GM21515 (cell line): ENCODE results near the gene PLXDC2.

Experiments
- ATAC-seq: cut with Tn5 transposase; IDR thresholded peaks from one replicate; pipeline ENCODE4 v1.9.1; 2021; ENCODE audit not compliant: unreplicated experiment

Gene PLXDC2

DNA sequence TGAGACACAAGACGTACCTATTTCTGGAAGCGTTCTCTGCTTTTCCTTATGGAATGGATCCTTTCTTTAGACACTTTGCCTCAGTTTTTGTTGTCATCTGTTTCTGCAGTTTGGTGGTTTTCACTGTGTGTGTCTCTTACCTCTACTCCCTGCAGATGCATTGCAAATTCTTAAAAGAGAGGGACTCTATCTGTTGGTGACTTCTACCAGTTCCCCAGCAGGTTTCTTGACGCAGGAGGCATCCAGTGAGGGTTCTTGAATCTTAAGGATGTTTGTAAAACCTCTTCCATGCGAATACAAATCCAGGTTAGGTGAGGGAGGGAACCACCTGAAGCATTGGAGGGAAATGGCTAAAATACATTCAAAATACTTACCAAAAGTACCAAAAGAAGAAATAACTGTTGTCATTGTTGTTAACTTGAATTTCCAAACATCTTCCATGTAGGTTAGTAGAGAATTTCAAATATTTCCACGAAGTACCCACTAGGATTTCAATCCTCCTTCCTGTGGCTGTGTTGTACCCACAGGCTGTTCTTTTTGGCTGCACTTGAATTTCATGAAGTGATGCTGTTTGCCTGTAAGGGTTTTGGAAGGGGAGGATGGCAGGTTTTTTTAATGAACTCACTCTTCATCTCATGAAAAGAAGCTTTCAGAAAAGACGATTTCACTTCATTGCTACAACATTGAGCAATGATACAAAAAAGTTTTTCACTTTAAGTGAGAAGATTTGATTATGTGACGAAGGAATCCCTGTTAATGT is 32.2 kb downstream of the PLXDC2 start:
- ATAC-seq: no peak

DNA sequence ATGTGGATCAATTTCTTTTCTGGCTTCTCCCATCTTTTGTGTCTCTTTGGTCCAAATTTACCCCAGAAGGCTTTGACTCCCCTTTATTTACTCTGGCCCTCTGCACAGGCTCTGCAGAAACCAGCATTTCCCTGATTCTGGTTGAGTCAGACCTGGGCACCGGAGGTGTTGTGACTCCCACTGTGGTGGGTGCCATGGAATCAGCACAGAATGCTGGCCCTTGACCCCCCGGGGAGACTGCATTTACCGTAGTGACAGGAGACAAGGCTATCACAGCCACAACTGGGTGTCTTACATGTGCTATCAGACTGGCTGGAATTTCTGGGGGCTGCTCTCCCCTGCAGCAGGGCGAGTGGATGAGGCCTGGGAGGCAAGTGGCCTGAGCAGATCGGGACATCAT is 37.6 kb downstream of the PLXDC2 start:
- no peak for ATAC-seq

DNA sequence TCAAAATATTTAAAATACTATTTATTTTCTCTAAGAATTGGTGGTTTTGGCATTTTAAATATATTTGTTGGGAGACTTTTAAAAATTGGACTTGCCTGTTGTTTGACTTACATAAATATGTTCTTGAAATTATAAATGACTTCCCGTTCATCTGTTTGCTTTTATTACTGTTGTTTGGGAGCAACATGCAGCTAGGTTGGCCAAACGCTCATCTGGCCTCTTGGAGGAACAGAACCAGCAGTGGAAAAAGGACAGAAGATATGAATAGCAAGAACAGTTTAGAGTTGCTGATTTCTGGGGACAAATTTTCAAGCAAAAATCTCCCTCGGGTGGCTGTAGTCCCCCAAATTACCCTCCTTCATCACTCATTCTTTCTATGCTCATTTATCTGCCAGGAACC is 41.6 kb downstream of the PLXDC2 start:
- no peak for ATAC-seq

DNA sequence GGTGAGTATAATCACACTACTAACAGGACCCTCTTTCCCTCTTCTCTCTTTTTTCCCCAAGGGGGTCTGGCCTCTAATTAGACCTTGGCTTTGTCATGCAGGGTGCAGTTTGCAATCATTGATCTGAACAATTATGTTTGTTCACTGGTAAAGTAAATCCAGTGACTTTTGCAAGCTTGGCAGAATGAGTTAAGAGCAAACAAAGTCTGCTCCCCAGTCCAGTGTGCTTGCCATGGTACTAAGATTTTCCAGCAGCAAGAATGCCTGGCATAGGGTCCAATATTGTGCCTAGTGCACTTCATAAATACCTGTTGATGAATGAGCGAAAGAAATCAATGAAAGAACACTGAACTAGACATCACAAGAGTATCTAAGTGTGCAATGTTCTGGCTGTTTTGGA is 43.9 kb downstream of the PLXDC2 start:
- ATAC-seq: no peak

DNA sequence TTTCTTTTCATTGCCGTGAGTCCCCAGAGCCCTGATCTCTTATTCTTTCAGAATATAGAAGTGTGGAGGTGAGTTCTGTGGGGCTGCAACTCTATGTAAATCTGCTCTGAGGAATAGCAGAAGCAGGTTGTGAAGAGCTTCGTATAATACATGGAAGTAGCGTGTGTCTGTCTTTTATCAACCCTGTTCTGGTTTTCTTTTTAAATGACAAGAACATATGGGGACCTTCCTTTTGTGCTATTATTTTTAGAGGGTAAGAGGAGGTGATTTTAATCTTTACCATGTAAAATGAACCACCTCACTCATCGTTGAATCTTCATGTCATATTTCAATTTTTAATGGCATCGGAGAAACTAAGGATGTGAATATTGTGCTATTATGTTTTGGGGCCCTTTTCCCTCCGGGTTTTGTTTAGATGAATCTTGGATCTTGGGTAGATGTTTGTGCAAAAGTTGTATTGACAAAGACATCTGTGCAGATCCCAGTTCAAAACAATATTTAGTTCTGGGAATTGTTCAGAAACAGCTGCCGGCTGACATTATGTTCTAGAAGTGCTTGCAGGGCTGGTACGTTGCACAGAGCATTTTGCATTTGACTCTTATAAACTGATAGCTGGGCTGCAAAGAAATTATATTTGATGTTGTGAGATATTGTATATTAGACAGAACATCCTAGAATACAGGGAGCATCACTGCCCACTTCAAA is 46.7 kb downstream of the PLXDC2 start:
- no peak for ATAC-seq

DNA sequence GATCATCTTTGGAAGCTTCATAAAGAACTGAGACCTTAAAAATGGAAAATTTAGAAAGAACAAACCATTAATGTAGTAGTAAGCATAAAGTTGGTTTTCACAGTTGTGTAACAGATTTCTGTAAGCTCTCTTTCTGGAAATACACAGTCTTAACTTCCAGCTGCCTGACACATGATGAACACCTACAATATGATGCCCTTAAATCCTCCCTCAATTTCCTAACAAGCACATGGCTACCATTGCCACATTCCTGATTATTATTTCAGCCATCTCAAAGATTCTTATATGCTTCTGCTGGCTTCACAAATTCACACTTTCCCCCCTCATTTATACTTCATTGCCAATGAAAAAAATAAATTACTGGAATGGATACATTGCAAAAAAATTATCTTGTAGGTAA is 49.4 kb downstream of the PLXDC2 start:
- ATAC-seq: no peak

DNA sequence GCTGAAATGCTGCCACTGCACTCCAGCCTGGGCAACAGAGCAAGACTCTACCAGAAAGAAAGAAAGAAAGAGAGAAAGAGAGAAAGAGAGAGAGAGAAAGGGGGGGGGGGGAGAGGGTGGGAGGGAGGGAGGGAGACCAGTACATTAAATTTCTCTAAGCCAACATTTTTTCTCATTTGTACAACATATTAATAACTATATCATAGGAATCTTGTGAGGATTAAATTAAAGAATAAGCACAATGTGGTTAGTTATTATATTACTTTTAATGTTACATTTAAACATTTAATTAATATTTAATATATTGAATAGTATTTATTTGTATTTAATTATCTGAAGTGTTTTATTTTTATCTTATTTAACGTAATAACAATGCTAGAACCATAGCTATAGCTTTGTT is 53.1 kb downstream of the PLXDC2 start:
- no peak for ATAC-seq

DNA sequence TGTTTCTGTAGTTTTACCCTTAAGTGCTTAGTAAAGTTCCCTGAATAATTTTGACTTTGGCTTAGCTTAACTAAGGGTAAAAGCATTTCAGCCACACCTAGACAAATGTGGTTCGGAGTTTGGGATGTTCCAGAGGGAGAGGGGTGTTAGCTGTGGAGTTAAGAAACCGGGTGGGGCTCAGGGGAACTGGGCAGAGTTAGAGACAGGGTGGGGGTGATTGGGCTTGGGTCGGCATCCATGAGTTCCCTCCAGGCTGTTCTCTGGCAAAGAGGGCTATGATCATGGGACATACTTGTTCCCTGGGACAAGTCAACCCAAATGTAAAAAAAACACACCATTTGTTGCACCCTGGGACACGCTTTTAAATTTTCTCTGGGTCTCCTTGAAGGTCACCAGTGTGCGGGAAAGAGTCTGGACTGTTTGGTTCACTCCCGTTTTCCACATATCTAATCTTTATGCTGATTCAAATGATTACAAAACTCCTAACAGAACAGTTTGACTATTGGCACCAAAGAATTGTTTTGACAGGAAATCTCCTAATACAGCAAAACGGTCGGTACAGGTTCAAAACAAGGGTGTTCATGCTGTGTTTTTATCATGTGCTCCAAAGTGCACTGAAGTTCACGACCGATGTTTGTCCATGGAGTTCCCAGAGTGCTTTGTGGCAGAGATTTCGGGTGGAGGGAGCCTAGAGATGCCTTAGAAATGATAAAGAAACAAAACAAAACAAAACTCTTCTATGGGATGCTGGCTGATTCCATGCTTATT is 56.5 kb downstream of the PLXDC2 start:
- ATAC-seq: no peak

DNA sequence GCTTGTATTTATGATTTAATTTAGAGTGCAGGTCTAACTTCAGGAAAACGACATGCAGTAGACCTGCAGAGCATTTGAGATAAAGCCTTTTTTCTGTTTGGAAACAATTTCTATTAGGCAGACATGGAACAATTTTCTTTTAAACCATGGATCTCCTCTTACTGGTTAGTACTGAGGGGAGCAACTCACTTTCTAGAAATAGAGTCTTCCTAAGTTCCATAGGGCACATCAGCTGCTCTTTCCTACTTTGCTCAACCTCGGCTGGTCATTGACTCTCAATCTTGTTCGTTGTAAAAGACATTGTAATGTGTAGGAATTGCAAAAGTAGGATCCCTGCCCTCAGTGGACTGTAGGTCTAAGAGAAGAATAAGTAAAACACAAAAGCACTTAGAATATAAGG is 58.0 kb downstream of the PLXDC2 start:
- no peak for ATAC-seq

DNA sequence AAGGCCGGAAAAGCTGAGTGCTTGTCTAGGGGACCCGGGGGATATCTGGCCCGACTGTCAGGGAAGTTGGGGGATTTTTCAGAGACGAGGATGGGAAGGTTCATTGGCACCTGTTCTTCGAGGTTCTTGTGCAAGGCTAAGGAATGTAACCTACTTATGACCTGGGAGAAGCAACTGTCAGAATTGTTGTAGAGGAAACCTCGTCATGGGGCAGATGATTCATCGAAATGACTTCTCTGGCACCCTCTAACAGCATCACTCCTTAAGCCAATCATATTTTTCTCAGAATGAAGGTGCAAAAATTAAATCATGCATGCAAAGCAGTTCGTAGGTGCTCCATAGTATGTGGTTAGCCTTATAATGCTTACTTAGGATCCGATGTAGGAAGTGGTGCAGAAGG is 58.6 kb downstream of the PLXDC2 start:
- no peak for ATAC-seq

DNA sequence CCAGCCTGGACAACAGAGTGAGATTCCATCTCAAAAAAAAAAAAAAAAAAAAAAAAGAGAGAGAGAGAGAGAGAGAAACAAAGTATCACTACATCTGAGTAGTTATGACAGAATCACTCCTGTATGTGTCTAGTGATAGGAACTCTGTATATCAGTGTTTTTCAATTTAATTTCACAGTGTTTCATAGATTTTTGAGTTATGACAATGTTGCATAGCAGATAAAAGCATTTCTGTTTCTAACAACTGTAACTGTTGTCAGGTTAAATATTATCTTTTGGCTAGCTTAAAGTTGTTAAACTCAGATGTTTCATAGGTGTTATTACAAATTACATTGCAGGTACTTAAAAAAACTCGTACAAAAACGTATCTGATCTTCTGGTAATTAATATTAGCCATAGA is 60.3 kb downstream of the PLXDC2 start:
- ATAC-seq: no peak

DNA sequence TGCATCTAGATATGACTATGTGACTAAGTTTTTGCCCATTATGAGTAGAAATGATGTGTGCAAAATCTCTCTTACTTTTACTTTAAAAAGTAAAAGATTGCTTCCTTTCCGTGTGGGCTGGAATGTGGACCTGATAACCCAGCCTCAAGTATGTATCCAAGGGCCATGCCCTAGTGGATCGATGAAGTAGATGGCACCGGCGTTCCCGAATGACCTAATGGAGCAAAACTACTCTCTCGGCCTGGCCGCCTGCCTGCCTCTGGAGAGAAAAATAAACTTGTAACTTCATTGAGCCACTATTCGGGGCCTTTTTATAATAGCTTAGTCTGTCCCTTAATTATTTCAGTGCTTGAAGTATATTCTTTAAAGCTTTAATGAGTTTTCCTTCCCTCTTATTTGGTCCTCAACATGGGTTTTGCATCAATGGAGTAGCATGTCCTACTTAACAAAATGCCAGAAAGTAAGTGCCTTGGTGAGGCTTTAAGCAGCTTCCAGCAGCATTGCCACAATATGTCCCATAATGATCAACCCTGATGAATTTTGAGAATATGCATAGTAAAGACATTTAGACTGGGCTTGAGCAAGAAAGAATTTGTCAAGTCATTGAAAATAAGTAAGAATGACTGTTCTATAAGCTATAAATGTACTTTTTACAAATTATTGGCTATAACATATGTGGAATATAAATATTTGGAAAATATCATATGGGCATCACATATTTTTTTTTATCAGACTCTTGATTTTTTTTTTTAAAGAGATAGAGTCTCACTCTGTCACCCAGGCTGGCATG is 61.4 kb downstream of the PLXDC2 start:
- ATAC-seq: no peak

DNA sequence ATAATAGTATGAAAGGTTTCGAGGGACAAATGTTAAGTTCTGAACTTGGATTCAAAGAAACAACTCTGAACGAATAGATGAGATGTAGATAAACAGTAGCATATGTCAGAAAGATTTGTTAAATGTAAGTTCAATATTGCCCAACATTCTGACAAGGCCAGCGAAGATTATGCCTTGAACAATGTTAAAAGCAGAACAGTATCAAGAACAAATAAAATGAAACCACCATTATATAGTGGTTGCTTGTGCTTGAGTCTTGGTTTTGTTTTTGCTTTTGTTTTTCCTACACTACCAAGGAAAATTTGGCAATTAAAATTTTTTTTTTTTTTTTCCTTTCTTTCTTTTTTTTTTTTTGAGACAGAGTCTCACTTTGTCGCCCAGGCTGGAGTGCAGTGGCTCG is 66.4 kb downstream of the PLXDC2 start:
- ATAC-seq: no peak

DNA sequence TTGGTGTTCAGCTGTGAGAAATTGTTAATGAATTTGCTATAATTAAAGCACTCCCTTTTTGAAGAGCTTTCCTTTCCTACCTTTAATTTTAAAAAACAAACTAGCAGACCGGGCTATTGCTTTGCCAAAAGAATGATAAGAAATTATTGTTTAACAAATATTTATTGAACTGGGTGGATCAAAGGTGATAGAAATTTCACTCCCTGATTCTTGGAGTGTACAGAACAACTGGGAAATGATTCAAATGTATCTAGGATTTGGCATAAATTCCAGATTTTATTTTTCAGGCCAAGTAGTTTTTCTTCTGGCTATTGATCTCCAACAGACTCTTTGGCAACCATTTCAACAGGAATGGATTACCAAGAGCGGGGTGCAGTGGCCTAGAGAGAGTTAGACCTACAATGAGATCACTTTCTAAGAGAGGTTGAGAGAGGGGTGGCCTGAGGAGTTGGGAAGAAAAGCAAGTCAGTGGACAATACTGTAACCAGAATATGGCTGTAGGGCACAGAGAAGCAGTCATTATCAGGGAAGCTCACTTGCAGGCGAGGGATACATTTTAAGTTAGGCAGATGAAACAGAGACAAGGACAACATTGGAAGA is 71.9 kb downstream of the PLXDC2 start:
- ATAC-seq: no peak

DNA sequence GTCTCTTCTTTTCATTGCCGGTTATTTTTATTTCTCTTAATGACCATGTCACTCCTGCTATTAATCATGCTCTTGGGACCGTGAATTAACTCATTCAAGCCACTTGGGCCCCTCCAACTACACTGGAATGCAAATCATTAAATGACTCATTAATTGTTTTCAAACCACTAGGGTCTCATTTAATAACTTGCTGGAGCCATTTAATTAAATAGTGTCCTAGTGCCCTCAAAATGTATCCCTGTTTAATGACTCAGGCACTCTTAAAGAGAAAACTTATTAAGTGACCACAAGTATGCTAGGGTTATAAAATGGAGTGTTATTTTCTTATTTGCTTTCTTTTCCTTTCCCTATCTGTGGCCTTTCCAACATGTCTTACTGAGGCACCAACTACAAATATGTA is 73.0 kb downstream of the PLXDC2 start:
- no peak for ATAC-seq

DNA sequence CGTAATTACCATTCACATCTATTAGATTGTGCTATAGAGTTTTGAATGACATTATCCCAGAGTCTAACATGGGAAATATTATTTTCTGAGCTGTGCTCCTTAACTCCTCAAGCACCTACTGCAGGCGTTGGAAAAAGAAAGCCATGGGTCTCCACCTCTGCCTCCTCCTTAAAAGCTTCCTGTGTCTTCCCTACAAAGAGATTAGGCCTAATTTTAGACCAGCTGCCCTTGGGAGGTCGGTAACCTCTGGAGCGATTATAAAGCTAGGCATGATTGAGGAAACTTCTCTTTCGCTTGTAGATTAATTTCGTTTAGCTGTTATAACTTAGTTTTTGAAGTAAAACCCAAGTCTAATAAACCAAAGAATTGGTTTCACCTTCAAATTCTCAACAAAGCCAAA is 75.2 kb downstream of the PLXDC2 start:
- ATAC-seq: no peak

DNA sequence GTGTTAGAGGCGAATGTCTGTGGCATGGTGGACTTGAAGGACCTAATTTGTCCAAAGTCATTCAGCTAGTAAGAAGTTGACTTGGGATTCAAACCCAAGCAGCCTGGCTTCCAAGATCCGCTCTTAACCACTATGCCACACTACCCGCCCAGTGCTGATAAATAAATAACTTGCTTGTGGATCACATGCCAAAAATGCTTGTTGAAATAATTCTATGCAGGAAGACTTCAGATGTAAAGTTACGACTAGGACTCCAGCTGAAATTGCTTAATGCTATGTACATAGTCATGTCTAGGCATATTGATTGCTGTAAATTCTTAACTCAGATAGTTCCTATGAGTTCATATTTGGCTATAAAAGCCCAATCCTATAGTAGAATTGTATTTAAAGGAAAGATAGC is 76.0 kb downstream of the PLXDC2 start:
- ATAC-seq: no peak

DNA sequence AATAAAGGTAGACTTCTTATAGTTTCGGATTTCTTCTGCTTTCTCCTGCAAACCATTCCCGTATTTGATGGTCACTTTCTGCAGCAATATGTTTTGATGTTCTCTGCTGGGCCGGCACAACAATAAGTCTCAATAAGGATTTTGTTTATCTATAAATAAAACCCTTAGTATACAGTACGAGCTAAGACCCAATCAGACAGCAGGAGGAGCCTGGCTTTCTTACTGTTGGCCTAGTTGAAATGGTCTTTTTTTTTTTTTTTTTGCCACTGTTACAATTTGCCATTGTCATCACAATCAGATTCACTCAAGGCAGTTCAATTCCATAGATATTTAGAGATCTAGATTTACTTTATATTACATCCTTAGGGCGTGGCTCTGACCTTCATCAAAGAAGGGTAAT is 76.4 kb downstream of the PLXDC2 start:
- no peak for ATAC-seq

DNA sequence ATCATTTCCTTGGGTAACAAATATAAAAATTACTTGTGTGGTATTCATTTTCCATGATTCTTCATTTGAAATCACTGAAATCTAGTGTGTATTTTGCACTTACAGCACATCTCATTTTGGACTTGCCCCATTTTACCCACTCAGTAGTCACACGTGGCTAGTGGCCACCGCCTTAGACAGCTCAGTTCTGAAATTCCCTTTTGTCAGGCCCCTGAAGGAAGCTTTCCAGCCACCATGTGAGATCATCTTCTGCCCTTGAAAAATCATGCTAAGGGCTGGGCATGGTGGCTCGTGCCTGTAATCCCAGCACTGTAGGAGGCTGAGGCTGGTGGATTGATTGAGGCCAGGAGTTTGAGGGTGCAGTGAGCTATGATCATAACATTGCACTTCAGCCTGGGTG is 79.3 kb downstream of the PLXDC2 start:
- no peak for ATAC-seq

DNA sequence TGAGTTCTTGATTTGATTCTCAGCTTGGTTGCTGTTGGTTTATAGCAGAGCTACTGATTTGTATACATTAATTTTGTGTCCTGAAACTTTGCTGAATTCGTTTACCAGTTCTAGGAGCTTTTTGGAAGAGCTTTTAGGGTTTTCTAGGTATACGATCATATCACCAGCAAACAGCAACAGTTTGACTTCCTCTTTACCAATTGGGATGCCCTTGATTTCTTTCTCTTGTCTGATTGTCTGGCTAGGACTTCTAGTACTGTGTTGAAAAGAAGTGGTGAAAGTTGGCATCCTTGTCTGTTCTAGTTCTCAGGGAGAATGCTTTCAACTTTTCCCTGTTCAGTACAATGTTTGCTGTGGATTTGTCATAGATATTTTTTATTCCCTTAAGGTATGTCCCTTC is 86.2 kb downstream of the PLXDC2 start:
- no peak for ATAC-seq

DNA sequence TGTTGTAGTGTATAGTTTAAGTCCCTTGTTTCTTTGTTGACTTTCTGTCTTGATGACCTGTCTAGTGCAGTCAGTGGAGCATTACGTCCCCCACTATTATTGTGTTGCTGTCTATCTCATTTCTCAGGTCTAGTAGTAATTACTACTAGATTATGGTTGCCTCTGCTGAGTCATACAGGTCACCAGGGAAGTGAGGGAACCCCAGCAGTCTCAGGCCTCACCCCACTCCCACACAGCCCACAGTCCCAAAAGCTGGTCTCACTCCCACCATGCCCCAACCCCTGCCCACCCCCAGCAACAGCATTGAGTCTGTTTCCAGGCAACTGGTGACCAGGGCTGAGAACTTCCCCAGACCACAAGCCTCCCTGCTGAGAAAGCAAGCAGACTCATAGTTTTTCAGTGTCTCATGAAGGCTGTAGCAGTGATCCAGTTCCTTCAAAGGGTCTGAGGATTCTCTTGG is 88.0 kb downstream of the PLXDC2 start:
- ATAC-seq: peak; percentile 64
